Stimulated activated naive CD8-positive, alpha-beta T cell treated with anti-CD3 and anti-CD28 coated beads, Interleukin-15, amount 100 ng/mL, for 72 hours (primary cell): ENCODE measurements around the gene INTS11.

ENCODE experiments used
- ATAC-seq: fragments of 150-1000 bp; cut with Tn5 transposase; 2 replicates; pipeline ENCODE4 v1.10.0; 2021; ENCODE audit warnings: mild to moderate bottlenecking, moderate library complexity
- DNase-seq, 2 donors: peaks; one replicate each; pipeline ENCODE4 v3.0.0; 2021 to 2022
- H3K27ac Mint-ChIP-seq, 2 donors: one replicate each; pipeline ENCODE4 v1.8.0; 2022; ENCODE audit warnings: mild to moderate bottlenecking in 2 of 2, mixed read lengths in 2 of 2, moderate library complexity in 2 of 2
- H3K27me3 Mint-ChIP-seq: one replicate; pipeline ENCODE4 v1.8.0; 2022; ENCODE audit warnings: mixed read lengths
- H3K4me1 Mint-ChIP-seq: one replicate; pipeline ENCODE4 v1.8.0; 2022; ENCODE audit warnings: mild to moderate bottlenecking, mixed read lengths
- H3K4me3 Mint-ChIP-seq, 2 donors: one replicate each; pipeline ENCODE4 v1.8.0; 2022; ENCODE audit warnings: mild to moderate bottlenecking in 2 of 2, mixed read lengths in 2 of 2, moderate library complexity in 1 of 2
- H3K9me3 Mint-ChIP-seq, 2 donors: one replicate each; pipeline ENCODE4 v1.8.0; 2022; ENCODE audit warnings: mixed read lengths in 2 of 2

The INTS11 gene

GRCh38 chr1:1360506-1361169 is 36.2 kb upstream of the INTS11 start:
- H3K27ac Mint-ChIP-seq, result no peak overlapping the region
- no peaks in the 10 kb centered on the region for H3K27me3 Mint-ChIP-seq
- H3K4me1 Mint-ChIP-seq, result peaks cover 30% of the 10 kb centered on the region
- no peak for ATAC-seq
- H3K9me3 Mint-ChIP-seq, result no peaks in the 10 kb centered on the region
- no peak overlapping the region for H3K4me3 Mint-ChIP-seq
- no peak for DNase-seq

- no peak overlapping the region for H3K4me3 Mint-ChIP-seq
Observed at GRCh38 chr1:1359664-1360468, 35.4 kb upstream of the INTS11 start.

GRCh38 chr1:1359308-1359663 is 34.8 kb upstream of the INTS11 start:
- peak; percentile 52 for ATAC-seq
- Mint-ChIP-seq H3K9me3 (no peaks in the 10 kb centered on the region), H3K4me3 (peak overlapping the region; percentile 26 to 73), H3K27ac (peak overlapping the region in 1 of 2 donors; percentile 54), H3K4me1 (peaks cover 33% of the 10 kb centered on the region), H3K27me3 (peaks cover 8% of the 10 kb centered on the region)
- no peak for DNase-seq

More at GRCh38 chr1:1359664-1360468, 35.4 kb upstream of the INTS11 start:
- H3K27me3 Mint-ChIP-seq, result peaks cover 2% of the 10 kb centered on the region
- ATAC-seq, result no peak
- H3K27ac Mint-ChIP-seq, result no peak overlapping the region
- H3K9me3 Mint-ChIP-seq, result no peaks in the 10 kb centered on the region
- H3K4me1 Mint-ChIP-seq, result peaks cover 30% of the 10 kb centered on the region
- DNase-seq, result no peak

- Mint-ChIP-seq H3K4me1 (peaks cover 40% of the 10 kb centered on the region), H3K4me3 (peak within 1 kb of the TSS; percentile 44 to 73), H3K27me3 (peaks cover 14% of the 10 kb centered on the region), H3K27ac (peak within 1 kb of the TSS in 1 of 2 donors; percentile 54), H3K9me3 (no peaks in the 10 kb centered on the region)
- DNase-seq (no peak), ATAC-seq (peak; percentile 39)
Observed at GRCh38 chr1:1358433-1359271, 34.2 kb upstream of the INTS11 start, which contains the start of gene MXRA8. Gene MXRA8, minus strand, starts transcription at chr1:1358555. Its CDS starts 51 bp downstream, at chr1:1358504.

- DNase-seq (no peak), ATAC-seq (no peak)
- peaks cover 21% of the 10 kb centered on the region for H3K27me3 Mint-ChIP-seq
- H3K27ac Mint-ChIP-seq, result no peak overlapping the region
- peak overlapping the region; percentile 44 to 71 for H3K4me3 Mint-ChIP-seq
- H3K9me3 Mint-ChIP-seq, result no peaks in the 10 kb centered on the region
- H3K4me1 Mint-ChIP-seq, result peaks cover 47% of the 10 kb centered on the region
Observed at GRCh38 chr1:1357871-1358432, 33.5 kb upstream of the INTS11 start.

- DNase-seq (no peak), ATAC-seq (peak; percentile 10)
- H3K9me3 Mint-ChIP-seq, result no peaks in the 10 kb centered on the region
- H3K27me3 Mint-ChIP-seq, result peaks cover 32% of the 10 kb centered on the region
- no peak overlapping the region for H3K4me3 Mint-ChIP-seq
- no peak overlapping the region for H3K27ac Mint-ChIP-seq
- H3K4me1 Mint-ChIP-seq, result peaks cover 57% of the 10 kb centered on the region
Observed at GRCh38 chr1:1356796-1357401, 32.4 kb upstream of the INTS11 start.

GRCh38 chr1:1356166-1356795 is 31.8 kb upstream of the INTS11 start:
- peaks cover 59% of the 10 kb centered on the region for H3K4me1 Mint-ChIP-seq
- H3K9me3 Mint-ChIP-seq, result no peaks in the 10 kb centered on the region
- no peak overlapping the region for H3K4me3 Mint-ChIP-seq
- DNase-seq, result no peak
- ATAC-seq, result no peak
- H3K27me3 Mint-ChIP-seq, result peaks cover 34% of the 10 kb centered on the region
- no peak overlapping the region for H3K27ac Mint-ChIP-seq

GRCh38 chr1:1355416-1355815 is 31.0 kb upstream of the INTS11 start:
- ATAC-seq, result peak; percentile 34
- Mint-ChIP-seq H3K9me3 (no peaks in the 10 kb centered on the region), H3K4me1 (peaks cover 59% of the 10 kb centered on the region), H3K4me3 (no peak overlapping the region), H3K27ac (no peak overlapping the region), H3K27me3 (peaks cover 34% of the 10 kb centered on the region)
- no peak for DNase-seq

GRCh38 chr1:1354271-1355247 is 30.1 kb upstream of the INTS11 start:
- H3K27me3 Mint-ChIP-seq, result peaks cover 34% of the 10 kb centered on the region
- DNase-seq (no peak), ATAC-seq (no peak)
- H3K4me3 Mint-ChIP-seq, result peak overlapping the region; percentile 65 to 68
- H3K9me3 Mint-ChIP-seq, result no peaks in the 10 kb centered on the region
- H3K27ac Mint-ChIP-seq, result no peak overlapping the region
- peaks cover 55% of the 10 kb centered on the region for H3K4me1 Mint-ChIP-seq

GRCh38 chr1:1353389-1354151 is 29.1 kb upstream of the INTS11 start:
- no peak overlapping the region for H3K27ac Mint-ChIP-seq
- peak overlapping the region in 1 of 2 donors; percentile 31 for H3K4me3 Mint-ChIP-seq
- H3K9me3 Mint-ChIP-seq, result no peaks in the 10 kb centered on the region
- DNase-seq (no peak), ATAC-seq (no peak)
- peaks cover 34% of the 10 kb centered on the region for H3K27me3 Mint-ChIP-seq
- peaks cover 45% of the 10 kb centered on the region for H3K4me1 Mint-ChIP-seq

- Mint-ChIP-seq H3K27ac (no peak overlapping the region), H3K4me3 (no peak overlapping the region)
- ATAC-seq, result no peak
Observed at GRCh38 chr1:1352786-1353388, 28.4 kb upstream of the INTS11 start.

GRCh38 chr1:1351511-1352427 is 27.3 kb upstream of the INTS11 start:
- DNase-seq, result no peak
- ATAC-seq, result no peak
- H3K4me3 Mint-ChIP-seq, result peak overlapping the region; percentile 42 to 56
- peaks cover 45% of the 10 kb centered on the region for H3K4me1 Mint-ChIP-seq
- no peaks in the 10 kb centered on the region for H3K9me3 Mint-ChIP-seq
- peak overlapping the region in 1 of 2 donors; percentile 12 for H3K27ac Mint-ChIP-seq
- H3K27me3 Mint-ChIP-seq, result peaks cover 34% of the 10 kb centered on the region

More at GRCh38 chr1:1352786-1353388, 28.4 kb upstream of the INTS11 start:
- DNase-seq, result no peak
- Mint-ChIP-seq H3K9me3 (no peaks in the 10 kb centered on the region), H3K4me1 (peaks cover 43% of the 10 kb centered on the region), H3K27me3 (peaks cover 34% of the 10 kb centered on the region)
